ENCODE results near the gene PATJ.

PATJ gene

DNA sequence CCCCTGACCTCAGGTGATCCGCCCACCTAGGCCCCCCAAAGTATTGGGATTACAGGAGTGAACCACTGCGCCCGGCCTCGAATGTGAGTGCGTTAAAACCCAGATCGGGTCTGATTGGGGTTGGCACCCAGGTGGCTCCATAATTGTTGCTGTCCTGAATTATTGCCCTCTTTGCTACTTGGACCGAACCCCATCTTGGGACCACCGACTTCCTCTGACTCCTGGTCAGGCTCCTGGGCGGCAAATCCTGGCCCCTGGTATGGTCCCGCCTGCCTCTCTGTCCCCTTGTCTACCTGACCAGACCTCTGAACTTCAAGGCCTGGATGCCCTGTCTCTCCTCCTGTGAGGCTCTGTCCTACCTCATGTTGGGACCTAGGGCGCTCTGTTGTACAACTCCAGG is 485.2 kb downstream of the PATJ start:
- TF ChIP-seq TCF7L2 (IDR thresholded peaks at IDR 0.05; ENCODE audit: borderline replicate concordance, low read depth, low read length) (no peak), ZNF629 (tag by site-specific recombination; IDR thresholded peaks at IDR 0.05) (no peak), ZNF558 (tag by site-specific recombination; IDR thresholded peaks at IDR 0.05) (no peak), ZNF747 (tag by site-specific recombination; IDR thresholded peaks at IDR 0.05) (no peak), IKZF3 (tag by site-specific recombination; IDR thresholded peaks at IDR 0.05) (no peak), ZNF302 (tag by site-specific recombination; IDR thresholded peaks at IDR 0.05; ENCODE audit: low read depth) (no peak), ZNF530 (tag by site-specific recombination; IDR thresholded peaks at IDR 0.05; ENCODE audit: low read depth) (no peak), MYNN (tag by site-specific recombination; IDR thresholded peaks at IDR 0.05; ENCODE audit: borderline replicate concordance) (no peak), ZNF140 (tag by site-specific recombination; IDR thresholded peaks at IDR 0.05) (no peak), YY1 (tag by site-specific recombination; IDR thresholded peaks at IDR 0.05) (no peak), ZNF776 (tag by site-specific recombination; IDR thresholded peaks at IDR 0.05; ENCODE audit: borderline replicate concordance) (no peak)
- TF ChIP-seq, protein P1, sequence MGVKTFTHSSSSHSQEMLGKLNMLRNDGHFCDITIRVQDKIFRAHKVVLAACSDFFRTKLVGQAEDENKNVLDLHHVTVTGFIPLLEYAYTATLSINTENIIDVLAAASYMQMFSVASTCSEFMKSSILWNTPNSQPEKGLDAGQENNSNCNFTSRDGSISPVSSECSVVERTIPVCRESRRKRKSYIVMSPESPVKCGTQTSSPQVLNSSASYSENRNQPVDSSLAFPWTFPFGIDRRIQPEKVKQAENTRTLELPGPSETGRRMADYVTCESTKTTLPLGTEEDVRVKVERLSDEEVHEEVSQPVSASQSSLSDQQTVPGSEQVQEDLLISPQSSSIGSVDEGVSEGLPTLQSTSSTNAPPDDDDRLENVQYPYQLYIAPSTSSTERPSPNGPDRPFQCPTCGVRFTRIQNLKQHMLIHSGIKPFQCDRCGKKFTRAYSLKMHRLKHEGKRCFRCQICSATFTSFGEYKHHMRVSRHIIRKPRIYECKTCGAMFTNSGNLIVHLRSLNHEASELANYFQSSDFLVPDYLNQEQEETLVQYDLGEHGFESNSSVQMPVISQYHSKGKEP (tag by site-specific recombination; IDR thresholded peaks at IDR 0.05), result no peak
- TF ChIP-seq, protein P2, sequence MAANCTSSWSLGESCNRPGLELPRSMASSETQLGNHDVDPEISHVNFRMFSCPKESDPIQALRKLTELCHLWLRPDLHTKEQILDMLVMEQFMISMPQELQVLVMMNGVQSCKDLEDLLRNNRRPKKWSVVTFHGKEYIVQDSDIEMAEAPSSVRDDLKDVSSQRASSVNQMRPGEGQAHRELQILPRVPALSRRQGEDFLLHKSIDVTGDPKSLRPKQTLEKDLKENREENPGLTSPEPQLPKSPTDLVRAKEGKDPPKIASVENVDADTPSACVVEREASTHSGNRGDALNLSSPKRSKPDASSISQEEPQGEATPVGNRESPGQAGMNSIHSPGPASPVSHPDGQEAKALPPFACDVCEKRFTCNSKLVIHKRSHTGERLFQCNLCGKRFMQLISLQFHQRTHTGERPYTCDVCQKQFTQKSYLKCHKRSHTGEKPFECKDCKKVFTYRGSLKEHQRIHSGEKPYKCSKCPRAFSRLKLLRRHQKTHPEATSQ (tag by site-specific recombination; IDR thresholded peaks at IDR 0.05), result no peak
- TF ChIP-seq, protein P3, sequence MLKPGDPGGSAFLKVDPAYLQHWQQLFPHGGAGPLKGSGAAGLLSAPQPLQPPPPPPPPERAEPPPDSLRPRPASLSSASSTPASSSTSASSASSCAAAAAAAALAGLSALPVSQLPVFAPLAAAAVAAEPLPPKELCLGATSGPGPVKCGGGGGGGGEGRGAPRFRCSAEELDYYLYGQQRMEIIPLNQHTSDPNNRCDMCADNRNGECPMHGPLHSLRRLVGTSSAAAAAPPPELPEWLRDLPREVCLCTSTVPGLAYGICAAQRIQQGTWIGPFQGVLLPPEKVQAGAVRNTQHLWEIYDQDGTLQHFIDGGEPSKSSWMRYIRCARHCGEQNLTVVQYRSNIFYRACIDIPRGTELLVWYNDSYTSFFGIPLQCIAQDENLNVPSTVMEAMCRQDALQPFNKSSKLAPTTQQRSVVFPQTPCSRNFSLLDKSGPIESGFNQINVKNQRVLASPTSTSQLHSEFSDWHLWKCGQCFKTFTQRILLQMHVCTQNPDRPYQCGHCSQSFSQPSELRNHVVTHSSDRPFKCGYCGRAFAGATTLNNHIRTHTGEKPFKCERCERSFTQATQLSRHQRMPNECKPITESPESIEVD (tag by site-specific recombination; IDR thresholded peaks at IDR 0.05), result no peak
- H3K4me1 ChIP-seq (ENCODE audit: control insufficient read depth, insufficient read depth, low read length), result 0 out of 2 replicates have a peak, but pooled peaks cover 2% of the 10 kb centered on the region
- POLR2A ChIA-PET, result no interaction called here
- no peaks in the 10 kb centered on the region for H3K9me3 ChIP-seq (ENCODE audit: control insufficient read depth, insufficient read depth, low read depth, low read length)
- no peak overlapping the region for H3K27ac ChIP-seq (ENCODE audit: extremely low read depth, low read depth, low read length)
- no peak overlapping the region for H3K4me3 ChIP-seq (ENCODE audit: low read depth, low read length)
- CTCF ChIA-PET, result interaction anchor here (2.1 kb wide), 1 partner anchor 52 kb away, joined by 7 read pairs; no protein-coding TSS in a partner anchor
- no peaks in the 10 kb centered on the region for H3K36me3 ChIP-seq (ENCODE audit: control insufficient read depth in 2 of 2, insufficient read depth in 1 of 2, low read length in 2 of 2)
